GM04503 (cell line): ENCODE measurements around the gene MBNL2.
"Not testable (repeated sequence)": the region's sequence is repeated elsewhere in the genome, so short reads cannot be mapped to it uniquely, and the experiment has no call there.

Experiments used
- DNase-seq: peaks from one replicate; pipeline ENCODE4 v3.0.0-alpha.2; 2012; ENCODE audit warnings: low read depth

Gene MBNL2

GRCh38 chr13:97347255-97347932 lies 125.3 kb downstream of the MBNL2 start:
- DNase-seq: no peak

GRCh38 chr13:97348569-97349100 lies 126.5 kb downstream of the MBNL2 start:
- no peak for DNase-seq

GRCh38 chr13:97352012-97352411 lies 129.9 kb downstream of the MBNL2 start:
- not testable (repeated sequence) for DNase-seq

GRCh38 chr13:97352815-97353214 lies 130.7 kb downstream of the MBNL2 start:
- DNase-seq: no peak

- no peak for DNase-seq
These were observed 132.0 kb downstream of the MBNL2 start for GRCh38 chr13:97353927-97354675.

GRCh38 chr13:97354808-97355207 lies 132.7 kb downstream of the MBNL2 start:
- no peak for DNase-seq

GRCh38 chr13:97356592-97356991 lies 134.5 kb downstream of the MBNL2 start:
- DNase-seq: no peak

GRCh38 chr13:97359181-97360057 lies 137.3 kb downstream of the MBNL2 start:
- peak; percentile 34 for DNase-seq

- DNase-seq: no peak
These were observed 138.5 kb downstream of the MBNL2 start for GRCh38 chr13:97360610-97361009.

GRCh38 chr13:97364031-97364430 lies 141.9 kb downstream of the MBNL2 start:
- no peak for DNase-seq

- DNase-seq: no peak
These were observed 142.7 kb downstream of the MBNL2 start for GRCh38 chr13:97364827-97365226.

GRCh38 chr13:97366172-97366688 lies 144.1 kb downstream of the MBNL2 start:
- no peak for DNase-seq

- DNase-seq: peak; percentile 84
These were observed 145.1 kb downstream of the MBNL2 start for GRCh38 chr13:97367016-97367822.

GRCh38 chr13:97369261-97369893 lies 147.2 kb downstream of the MBNL2 start:
- DNase-seq: no peak

GRCh38 chr13:97371486-97372109 lies 149.5 kb downstream of the MBNL2 start:
- no peak for DNase-seq

GRCh38 chr13:97372936-97373335 lies 150.8 kb downstream of the MBNL2 start:
- DNase-seq: no peak

GRCh38 chr13:97373787-97374186 lies 151.7 kb downstream of the MBNL2 start:
- DNase-seq: no peak

GRCh38 chr13:97376981-97377380 lies 154.8 kb downstream of the MBNL2 start:
- DNase-seq: no peak

GRCh38 chr13:97379386-97379785 lies 157.3 kb downstream of the MBNL2 start:
- no peak for DNase-seq

- no peak for DNase-seq
These were observed 158.6 kb downstream of the MBNL2 start for GRCh38 chr13:97380696-97381095.
